ENCODE data around the gene TCL1B.

TCL1B gene

GRCh38 chr14:95685978-95686922, at the start of gene TCL1B:
Gene TCL1B, plus strand, starts transcription at chr14:95686426. Its CDS starts 42 bp downstream, at chr14:95686468.
- no peak for DNase-seq (ENCODE audit: low read depth)
- no peak within 1 kb of the TSS for H3K4me3 ChIP-seq (ENCODE audit: low read depth, low read length)
- in situ Hi-C loops (cut with HindIII; ENCODE audit: low sequenced_read_pairs), result loop anchor here (5.0 kb wide), 1 partner anchor 49 kb away; no protein-coding TSS in a partner anchor
- no peak for TF ChIP-seq CTCF (IDR thresholded peaks at IDR 0.05; ENCODE audit: low read depth, low read length, missing control alignments)

DNA sequence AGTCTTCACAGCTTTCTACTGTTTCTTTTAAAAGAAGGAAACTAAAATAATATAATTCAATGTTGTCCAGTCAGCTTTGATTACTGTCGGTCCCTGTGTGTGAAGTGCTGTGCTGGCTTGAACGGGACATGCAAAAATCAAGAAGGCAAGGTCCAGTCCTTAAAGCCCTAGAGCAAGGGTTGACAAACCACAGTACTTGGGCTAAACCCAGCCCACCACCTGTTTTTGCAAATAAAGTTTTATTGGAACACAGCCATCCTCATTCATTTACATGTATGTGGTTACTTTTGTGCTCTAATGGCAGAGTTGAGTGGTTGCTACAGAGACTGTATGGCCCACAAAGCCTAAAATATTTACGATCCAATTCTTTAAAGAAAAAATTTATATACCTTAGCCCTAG, 41.2 kb upstream of the TCL1B start:
- H3K4me3 ChIP-seq (ENCODE audit: low read depth, low read length), result no peak overlapping the region
- in situ Hi-C loops (cut with HindIII; ENCODE audit: low sequenced_read_pairs), result no loop called here
- no peak for TF ChIP-seq CTCF (IDR thresholded peaks at IDR 0.05; ENCODE audit: low read depth, low read length, missing control alignments)
- DNase-seq (ENCODE audit: low read depth), result no peak

DNA sequence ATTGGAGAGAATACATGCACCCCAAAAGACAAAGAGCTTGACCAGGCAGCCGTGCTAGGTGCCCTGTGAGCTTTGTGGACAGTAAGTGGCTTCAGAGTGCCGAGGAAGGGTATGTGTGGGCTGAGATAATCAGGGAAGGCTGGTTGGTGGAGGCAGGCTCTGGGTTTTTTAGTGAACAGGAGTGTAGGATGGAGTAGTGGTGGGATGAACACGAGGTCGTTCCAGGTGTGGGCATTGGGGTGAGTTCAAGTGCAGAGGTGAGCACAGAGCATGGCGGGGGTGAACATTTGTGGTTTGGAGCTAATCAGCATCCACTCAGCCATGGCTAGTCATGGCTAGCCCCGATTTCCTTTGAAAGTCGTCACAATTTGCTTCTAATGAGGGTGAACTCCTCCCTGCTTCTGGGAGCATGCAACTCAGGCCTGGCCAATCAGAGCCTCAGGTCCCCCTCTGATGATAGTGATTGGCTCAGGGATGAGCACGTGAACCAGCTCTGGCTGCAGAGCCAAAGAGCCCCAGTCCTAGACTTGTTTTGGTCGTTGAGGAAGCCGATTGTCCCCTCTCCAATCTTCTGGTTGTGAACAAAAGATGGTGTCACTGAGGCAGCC, 40.7 kb upstream of the TCL1B start:
- TF ChIP-seq CTCF (IDR thresholded peaks at IDR 0.05; ENCODE audit: low read depth, low read length, missing control alignments), result no peak
- in situ Hi-C loops (cut with HindIII; ENCODE audit: low sequenced_read_pairs), result no loop called here
- H3K4me3 ChIP-seq (ENCODE audit: low read depth, low read length), result no peak overlapping the region
- DNase-seq (ENCODE audit: low read depth), result no peak

GRCh38 chr14:95647926-95648325, 38.3 kb upstream of the TCL1B start:
- H3K4me3 ChIP-seq (ENCODE audit: low read depth, low read length), result no peak overlapping the region
- no peak for TF ChIP-seq CTCF (IDR thresholded peaks at IDR 0.05; ENCODE audit: low read depth, low read length, missing control alignments)
- DNase-seq (ENCODE audit: low read depth), result no peak
- in situ Hi-C loops (cut with HindIII; ENCODE audit: low sequenced_read_pairs), result no loop called here

DNA sequence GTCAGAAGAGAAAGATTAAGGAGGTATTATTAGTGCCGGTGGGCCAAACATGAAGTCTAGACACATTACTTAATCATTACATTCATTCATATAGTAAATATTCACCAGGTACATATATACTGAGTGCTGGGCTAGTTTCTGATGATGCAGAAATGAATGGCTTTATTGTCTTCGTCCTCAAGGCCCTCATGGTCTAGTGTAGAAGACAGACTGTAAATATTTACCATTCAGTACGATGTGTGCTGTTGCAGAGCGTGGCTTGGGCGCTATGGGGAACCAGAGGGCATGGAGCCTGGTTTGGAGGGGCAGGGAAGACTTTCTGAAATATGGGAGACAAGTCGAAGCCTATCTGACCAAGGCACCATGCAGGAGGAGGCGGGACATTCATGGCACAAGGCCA, 37.0 kb upstream of the TCL1B start:
- no peak overlapping the region for H3K4me3 ChIP-seq (ENCODE audit: low read depth, low read length)
- no peak for DNase-seq (ENCODE audit: low read depth)
- in situ Hi-C loops (cut with HindIII; ENCODE audit: low sequenced_read_pairs), result no loop called here
- TF ChIP-seq CTCF (IDR thresholded peaks at IDR 0.05; ENCODE audit: low read depth, low read length, missing control alignments), result no peak

GRCh38 chr14:95651028-95651427, 35.2 kb upstream of the TCL1B start:
- DNase-seq (ENCODE audit: low read depth), result no peak
- H3K4me3 ChIP-seq (ENCODE audit: low read depth, low read length), result no peak overlapping the region
- TF ChIP-seq CTCF (IDR thresholded peaks at IDR 0.05; ENCODE audit: low read depth, low read length, missing control alignments), result no peak
- in situ Hi-C loops (cut with HindIII; ENCODE audit: low sequenced_read_pairs), result no loop called here
